SH-SY5Y (cell line): ENCODE results near the gene PANK3.

Source experiments
- GATA2 ChIP-seq: IDR thresholded peaks from 2 replicates; pipeline ENCODE4 v1.6.1; 2011; ENCODE audit warnings: mild to moderate bottlenecking, low read depth, low read length
- GATA3 ChIP-seq: IDR thresholded peaks from 2 replicates; pipeline ENCODE4 v1.6.1; 2011; ENCODE audit warnings: low read depth, mild to moderate bottlenecking, low read length, moderate library complexity

DNA sequence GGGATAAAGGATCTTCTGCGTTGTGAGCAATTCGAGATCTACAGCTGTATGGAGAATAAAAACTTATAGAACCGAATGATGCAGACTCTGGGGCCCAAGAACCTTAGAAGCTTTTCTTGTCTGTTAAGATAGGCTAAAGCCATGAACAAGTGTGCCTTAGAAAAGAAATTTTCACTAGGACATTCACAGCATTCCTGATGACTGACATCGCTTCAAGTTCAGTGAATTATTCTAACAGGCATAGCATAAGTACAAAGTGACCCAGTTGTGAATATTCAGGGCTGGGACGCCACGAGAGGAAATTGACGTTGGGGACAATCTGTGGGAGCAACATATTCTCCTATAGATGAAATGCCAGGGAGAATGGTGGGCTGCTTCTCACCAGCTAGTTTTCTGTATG lies 32.0 kb upstream of the PANK3 start:
- TF ChIP-seq GATA3 (no peak), GATA2 (no peak)
